Endothelial cell of hepatic sinusoid (primary cell): ENCODE measurements around the gene MIAT.
"Not testable (repeated sequence)": the region's sequence is repeated elsewhere in the genome, so short reads cannot be mapped to it uniquely, and the experiment has no call there.

Source experiments
- in situ Hi-C: cut with HindIII; loops from 2 replicates; pipeline ENCODE4 v1.10.0; 2017; ENCODE audit warnings: low sequenced_read_pairs

The MIAT gene

DNA sequence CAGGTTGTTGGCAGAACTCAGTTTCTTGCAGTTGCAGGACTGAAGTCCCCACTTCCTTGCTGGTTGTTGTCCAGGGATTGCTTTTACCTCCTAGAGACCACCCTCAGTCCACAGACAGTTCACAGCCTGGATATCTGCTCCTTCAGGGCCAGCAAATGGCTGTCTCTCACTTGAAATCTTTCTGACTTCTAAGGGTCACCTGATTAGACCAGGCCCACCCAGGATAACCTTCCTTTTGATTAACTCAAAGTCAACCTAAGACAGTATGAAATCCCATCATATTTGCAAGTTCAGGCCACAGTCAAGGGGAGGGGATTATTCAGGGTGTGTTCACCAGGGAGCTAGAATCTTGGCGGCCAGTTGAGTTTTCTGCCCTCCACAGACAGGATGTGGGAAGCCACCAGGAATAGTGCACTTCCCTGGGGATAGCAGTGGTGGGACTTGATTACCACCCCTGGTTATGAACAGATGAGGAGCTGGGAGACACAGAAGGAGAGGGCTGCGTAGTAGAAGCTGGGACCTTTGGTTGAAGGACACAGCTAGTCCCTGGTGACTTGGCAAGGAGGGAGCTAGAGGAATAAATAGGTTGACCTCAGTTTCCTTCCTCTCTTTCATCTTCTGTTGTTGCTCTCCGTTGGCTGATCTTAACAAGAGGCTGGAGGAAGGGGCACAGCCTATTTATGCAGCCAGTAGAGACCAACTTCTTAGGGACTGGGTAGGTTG lies 33.4 kb downstream of the MIAT start:
- in situ Hi-C loops = no loop called here

DNA sequence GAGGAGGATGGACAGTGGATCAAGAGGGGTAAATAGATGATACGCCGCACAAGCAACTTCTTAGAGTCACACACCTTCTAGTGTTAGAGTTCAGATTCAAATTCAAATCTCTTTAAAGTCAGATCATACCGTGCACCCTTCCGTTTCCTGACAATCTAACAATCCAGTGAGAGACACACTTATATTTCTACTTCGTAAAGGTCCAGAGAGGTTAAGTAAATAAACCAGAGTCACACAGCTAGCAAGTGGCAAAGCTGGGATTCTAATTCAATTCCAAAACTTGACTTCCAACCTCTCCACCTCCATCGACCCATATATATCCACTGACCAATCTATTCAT lies 34.0 kb downstream of the MIAT start:
- in situ Hi-C loops = no loop called here

GRCh38 chr22:26692215-26692614 lies 34.8 kb downstream of the MIAT start:
- in situ Hi-C loops = no loop called here

GRCh38 chr22:26697151-26697550 lies 39.8 kb downstream of the MIAT start:
- in situ Hi-C loops = no loop called here

GRCh38 chr22:26700462-26700861 lies 43.1 kb downstream of the MIAT start:
- in situ Hi-C loops = no loop called here

DNA sequence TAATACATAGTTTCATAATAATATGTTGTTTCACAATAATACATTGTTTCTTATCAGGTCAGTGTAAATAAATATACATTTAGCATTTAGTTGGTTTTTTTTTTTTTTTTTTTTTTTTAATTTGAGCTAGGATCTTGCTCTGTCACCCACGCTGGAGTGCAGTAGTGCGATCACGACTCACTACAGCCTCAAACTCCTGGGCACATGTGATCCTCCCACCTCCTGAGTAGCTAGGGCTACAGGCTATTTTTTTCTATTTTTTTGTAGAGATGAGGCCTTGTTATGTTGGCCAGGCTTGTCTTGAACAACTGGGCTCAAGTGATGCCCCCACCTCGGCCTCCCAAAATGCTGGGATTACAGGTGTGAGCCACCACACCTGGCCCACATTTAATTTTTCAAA lies 43.5 kb downstream of the MIAT start:
- in situ Hi-C loops = no loop called here

- in situ Hi-C loops = no loop called here
Measured at GRCh38 chr22:26701323-26701722, 43.9 kb downstream of the MIAT start.

DNA sequence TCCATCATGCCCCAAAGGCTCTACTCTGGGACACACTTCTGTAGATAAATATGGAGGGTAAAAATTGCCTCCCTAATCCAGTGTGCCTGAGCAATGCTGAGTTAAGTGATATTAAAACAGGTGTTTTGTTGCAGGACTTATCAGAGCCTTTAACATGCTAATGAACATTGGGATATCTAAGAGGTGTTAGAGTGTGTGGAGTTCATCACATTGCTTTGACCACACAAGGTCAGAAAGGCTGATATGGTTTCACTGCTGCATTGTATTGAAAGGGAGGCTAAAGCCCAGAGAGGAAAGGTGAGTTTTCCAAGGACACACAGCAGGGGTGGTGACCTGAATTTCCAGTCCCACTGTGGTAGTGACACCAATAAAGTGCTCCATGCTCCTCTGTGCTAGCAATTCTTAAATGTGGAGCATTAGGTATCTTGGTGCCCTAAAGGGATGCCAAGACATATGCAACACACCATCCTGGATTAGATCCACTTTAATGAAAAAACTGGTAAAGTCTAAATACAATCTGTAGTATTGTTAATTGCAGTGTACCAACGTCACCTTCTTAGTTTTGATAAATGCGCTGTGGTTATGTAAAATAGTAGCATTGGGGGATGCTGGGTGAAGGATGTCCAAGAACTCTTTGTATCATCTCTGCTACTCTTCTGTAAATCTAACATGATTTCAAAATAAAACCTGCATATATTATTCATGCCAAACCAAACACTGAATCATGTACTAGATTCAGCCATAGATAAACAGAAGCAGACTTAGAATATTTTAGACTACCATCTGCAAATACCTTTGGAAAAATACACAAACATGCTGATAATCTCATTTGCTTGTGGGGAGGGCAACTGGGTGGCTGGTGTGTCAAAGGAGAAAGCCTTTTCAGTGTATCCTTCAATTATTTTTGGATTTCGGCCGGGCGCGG lies 45.8 kb downstream of the MIAT start:
- in situ Hi-C loops = no loop called here

- in situ Hi-C loops = not testable (repeated sequence)
Measured at GRCh38 chr22:26705379-26705778, 48.0 kb downstream of the MIAT start.

GRCh38 chr22:26707090-26707489 lies 49.7 kb downstream of the MIAT start:
- in situ Hi-C loops = no loop called here

- in situ Hi-C loops = no loop called here
Measured at GRCh38 chr22:26707581-26707980, 50.2 kb downstream of the MIAT start.

GRCh38 chr22:26708256-26709009 lies 51.0 kb downstream of the MIAT start:
- in situ Hi-C loops = no loop called here

- in situ Hi-C loops = no loop called here
Measured at GRCh38 chr22:26709617-26710390, 52.4 kb downstream of the MIAT start.

- in situ Hi-C loops = no loop called here
Measured at GRCh38 chr22:26711205-26711963, 54.0 kb downstream of the MIAT start.

GRCh38 chr22:26712158-26712557 lies 54.8 kb downstream of the MIAT start:
- in situ Hi-C loops = no loop called here

DNA sequence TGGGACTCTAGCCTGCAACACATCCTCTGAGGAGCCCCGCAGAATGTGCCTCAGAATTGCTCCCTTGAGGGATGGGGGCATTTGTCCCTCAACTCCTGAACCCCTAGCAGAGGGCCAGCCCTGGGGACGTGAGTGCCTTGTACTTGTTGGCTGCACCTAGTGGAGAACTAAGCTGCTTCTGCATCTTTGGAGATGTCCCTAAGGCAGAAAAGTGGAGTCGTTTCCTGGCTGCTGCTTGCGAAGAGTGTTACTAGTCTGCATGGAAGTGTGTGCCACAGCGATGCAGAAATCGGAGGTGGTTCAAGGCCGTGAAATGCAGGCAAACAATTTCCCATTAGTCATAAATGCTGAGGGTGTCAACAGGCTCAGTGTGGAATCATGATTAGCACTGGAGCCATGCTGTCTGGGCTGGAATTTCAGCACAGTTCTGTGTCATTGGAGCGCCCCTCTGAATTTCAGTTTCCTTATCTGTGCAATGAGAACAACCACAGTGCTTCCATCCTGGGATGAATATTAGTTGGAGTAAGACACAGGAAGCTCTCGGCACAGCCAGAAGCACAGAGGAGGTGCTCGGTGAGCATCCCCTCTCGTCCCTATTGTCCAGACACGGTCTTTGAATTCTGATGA lies 56.5 kb downstream of the MIAT start:
- in situ Hi-C loops = no loop called here

GRCh38 chr22:26714971-26715370 lies 57.6 kb downstream of the MIAT start:
- in situ Hi-C loops = no loop called here

GRCh38 chr22:26715392-26715936 lies 58.1 kb downstream of the MIAT start:
- in situ Hi-C loops = no loop called here

DNA sequence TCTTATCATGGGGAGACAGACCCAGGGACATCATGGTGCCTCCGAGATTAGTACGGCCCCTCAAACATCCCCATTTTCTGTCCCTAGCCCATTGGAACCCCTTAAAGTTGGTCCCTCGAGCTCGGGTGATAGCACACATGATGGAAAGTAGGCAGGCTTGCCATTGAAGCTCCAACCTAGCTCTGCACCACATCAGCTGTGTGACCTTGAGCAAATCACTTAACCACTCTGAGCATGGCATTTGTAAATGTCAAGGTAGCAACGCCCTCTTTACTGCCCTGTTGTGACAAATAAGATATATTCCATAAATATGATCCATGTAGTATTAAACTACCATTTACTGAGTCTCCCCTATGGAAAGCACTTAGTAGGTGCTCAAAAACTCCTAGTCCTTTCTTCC lies 61.1 kb downstream of the MIAT start:
- in situ Hi-C loops = no loop called here
